GM18520 (cell line): ENCODE data around the gene TMEM45A.
"Not testable (repeated sequence)": the region's sequence is repeated elsewhere in the genome, so short reads cannot be mapped to it uniquely, and the experiment has no call there.

Source experiments
- ATAC-seq: cut with Tn5 transposase; IDR thresholded peaks from one replicate; pipeline ENCODE4 v1.9.1; 2021; ENCODE audit not compliant: unreplicated experiment

The TMEM45A gene

DNA sequence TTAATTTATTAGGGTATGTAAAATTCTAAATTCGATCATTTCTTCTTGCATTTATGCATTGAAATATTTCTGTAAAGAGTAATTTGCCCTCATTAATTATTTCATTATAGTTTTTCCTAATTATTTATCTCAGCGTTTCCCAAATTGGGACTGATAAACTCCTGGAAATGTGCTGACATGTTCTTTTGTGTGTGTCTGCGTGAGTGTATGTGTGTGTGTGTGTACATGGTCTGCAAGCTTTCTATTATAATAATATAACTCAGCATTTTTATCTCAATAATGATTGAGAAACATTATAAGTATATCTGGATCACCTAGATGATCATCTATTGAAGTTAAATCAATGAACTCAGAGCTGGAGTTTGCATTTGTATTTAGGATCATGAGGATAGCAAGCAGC is 38.7 kb downstream of the TMEM45A start:
- no peak for ATAC-seq

DNA sequence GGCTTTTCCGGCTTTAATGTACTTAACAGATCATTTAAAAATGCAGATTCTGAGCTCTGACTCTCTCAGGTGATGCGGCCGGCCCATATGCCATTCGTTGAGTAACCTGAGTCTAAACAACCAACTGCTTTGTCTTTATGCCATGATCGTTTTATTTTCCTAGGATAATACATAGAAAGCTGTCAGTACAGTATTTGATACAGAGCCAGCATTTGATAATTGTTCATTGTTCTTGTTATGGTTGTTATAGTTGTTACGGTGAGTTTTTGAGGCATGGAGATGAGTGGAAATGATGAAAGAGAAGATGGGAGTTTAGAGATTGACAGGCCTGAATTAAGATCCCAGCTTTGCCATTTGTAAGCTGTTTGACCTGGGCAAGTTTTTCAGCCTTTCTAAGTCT is 40.0 kb downstream of the TMEM45A start:
- ATAC-seq, result no peak

DNA sequence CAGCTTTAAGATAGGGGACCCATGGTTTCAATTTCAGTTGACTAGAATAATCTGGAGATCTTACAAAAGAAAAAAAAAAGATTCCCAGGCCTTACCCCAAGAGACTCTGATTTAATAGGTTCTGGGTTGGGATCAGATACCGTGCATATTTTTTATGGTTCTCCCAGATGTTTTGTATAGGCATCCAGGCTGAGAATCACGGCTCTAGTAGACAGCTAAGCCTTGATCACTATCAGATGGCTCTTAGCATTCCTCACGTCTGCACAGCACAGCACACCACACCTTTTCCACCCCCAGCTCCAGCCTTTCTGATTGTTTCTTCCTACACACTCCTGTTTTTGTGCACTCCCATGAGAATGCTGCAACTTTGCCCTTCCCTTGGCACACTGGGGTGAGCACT is 40.8 kb downstream of the TMEM45A start:
- no peak for ATAC-seq

GRCh38 chr3:100535610-100535943 is 43.2 kb downstream of the TMEM45A start:
- no peak for ATAC-seq

- ATAC-seq, result no peak
Observed at GRCh38 chr3:100536093-100536492, 43.7 kb downstream of the TMEM45A start.

- ATAC-seq, result peak; percentile 52
Observed at GRCh38 chr3:100537646-100538338, 45.4 kb downstream of the TMEM45A start.

GRCh38 chr3:100538339-100538706 is 45.9 kb downstream of the TMEM45A start:
- no peak for ATAC-seq

DNA sequence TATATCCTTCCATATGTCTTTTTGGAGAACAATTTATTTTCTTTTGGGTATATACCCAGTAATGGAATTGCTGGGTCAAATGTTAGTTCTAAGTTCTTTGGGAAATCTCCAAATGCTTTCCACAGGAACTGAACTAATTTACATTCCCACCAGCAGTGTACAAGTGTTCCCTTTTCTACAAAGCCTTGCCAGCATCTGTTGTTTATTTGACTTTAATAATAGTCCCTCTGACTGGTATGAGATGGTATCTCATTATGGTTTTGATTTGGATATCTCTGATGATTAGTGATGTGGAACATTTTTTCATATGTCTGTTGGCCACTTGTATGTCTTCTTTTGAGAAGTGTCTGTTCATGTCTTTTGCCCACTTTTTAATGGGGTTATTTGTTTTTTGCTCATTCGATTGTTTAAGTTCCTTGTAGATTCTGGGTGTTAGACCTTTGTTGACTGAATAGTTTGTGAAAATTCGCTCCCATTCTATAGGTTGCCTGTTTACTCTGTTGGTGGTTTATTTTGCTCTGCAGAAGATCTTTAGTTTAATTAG is 48.4 kb downstream of the TMEM45A start:
- no peak for ATAC-seq

DNA sequence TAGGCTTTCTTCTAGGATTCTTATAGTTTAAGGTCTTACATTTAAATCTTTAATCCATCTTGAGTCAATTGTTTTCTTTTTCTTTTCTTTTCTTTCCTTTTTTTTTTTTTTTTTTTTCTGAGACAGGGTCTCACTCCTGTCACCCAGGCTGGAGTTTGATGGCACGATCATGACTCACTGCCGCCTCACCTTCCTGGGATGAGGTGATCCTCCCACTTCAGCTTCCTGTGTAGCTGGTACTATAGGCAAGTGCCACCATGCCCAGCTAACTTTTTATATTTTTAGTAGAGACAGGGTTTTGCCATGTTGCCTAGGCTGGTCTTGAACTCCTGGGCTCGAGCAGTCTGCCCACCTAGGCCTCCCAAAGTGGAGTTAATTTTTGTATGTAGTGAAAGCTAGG is 49.0 kb downstream of the TMEM45A start:
- not testable (repeated sequence) for ATAC-seq

GRCh38 chr3:100545371-100545770 is 53.0 kb downstream of the TMEM45A start:
- no peak for ATAC-seq

DNA sequence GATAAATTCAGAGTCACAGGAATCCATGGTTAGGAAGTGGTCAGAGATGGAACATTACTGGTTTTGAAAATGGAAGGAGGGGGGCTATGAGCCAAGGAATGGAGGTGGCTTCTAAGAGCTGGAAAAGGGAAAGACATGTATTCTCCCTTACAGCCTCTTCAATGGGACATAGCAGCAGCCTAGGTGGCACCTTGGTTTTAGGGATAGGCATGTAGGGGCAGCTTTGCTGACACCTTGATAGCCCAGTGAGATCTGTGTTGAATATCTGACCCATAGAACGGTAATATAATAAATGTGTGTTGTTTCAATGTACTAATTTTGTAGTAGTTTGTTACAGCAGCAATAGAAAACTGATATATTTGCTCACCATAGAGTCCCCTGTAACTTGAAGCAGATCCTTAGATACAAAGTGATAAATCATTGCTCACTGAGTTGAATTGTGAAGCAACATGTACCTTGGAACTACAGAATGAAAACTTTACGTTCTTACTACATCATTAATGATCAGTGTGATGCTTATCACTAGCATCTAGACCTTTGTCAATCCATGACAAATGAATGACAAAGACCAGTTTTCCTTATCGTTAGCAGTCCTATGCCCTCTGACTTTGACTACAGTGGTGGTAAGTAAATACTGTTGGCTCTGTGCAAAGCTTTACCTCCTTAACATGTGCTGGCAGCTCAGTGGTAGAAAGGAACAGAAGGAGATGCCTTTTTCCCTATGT is 53.8 kb downstream of the TMEM45A start:
- ATAC-seq, result no peak

GRCh38 chr3:100548053-100548452 is 55.6 kb downstream of the TMEM45A start:
- no peak for ATAC-seq

GRCh38 chr3:100553618-100554372 is 61.4 kb downstream of the TMEM45A start:
- ATAC-seq, result no peak

DNA sequence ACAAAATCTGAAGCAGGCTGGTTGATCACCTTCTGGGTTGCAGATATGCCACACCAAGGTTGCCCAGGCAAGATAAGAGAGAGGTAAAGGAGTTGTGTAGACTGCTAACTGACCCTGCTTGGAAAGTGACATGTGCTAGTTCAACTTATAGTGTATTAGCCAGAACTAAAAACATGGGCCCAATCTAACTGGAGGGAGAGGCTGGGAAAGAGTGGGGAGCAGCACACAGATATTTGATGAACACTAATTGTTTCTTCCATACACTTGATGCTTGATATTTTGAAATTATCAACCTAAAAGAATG is 61.9 kb downstream of the TMEM45A start:
- no peak for ATAC-seq

DNA sequence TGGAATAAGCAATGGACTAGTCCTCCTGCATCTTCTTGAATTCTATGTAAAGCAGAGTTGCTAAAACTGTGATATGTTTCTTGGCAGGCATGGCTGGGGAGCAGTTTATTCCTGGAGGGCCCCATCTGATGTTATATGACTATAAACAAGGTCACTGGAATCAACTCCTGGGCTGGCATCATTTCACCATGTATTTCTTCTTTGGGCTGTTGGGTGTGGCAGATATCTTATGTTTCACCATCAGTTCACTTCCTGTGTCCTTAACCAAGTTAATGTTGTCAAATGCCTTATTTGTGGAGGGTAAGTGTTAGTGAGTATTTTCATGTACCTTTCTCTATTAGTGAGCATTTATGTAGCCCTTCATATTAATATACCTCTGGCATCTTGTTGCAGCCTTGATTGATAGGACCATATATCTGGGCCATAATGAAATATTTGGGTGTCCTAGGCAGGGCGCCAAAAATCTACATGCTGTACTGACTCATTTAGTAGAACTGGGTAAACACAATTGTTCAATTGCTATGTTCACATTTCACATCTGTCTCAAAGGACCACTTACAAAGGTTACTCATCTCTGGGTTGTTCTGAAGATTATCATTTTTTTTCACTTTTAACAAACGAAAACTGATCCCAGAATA is 64.4 kb downstream of the TMEM45A start:
- no peak for ATAC-seq

DNA sequence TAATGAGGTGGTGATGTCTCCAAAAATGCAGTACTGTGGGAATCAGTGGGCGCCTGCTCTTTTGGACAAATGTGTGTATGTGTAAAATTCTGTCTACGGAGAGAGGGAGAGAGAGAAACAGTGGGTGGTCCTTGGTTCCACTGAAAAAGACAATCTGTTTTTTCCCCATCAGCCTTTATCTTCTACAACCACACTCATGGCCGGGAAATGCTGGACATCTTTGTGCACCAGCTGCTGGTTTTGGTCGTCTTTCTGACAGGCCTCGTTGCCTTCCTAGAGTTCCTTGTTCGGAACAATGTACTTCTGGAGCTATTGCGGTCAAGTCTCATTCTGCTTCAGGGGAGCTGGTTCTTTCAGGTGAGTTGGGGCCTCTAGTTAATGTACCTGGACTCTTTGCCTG is 65.8 kb downstream of the TMEM45A start:
- no peak for ATAC-seq

DNA sequence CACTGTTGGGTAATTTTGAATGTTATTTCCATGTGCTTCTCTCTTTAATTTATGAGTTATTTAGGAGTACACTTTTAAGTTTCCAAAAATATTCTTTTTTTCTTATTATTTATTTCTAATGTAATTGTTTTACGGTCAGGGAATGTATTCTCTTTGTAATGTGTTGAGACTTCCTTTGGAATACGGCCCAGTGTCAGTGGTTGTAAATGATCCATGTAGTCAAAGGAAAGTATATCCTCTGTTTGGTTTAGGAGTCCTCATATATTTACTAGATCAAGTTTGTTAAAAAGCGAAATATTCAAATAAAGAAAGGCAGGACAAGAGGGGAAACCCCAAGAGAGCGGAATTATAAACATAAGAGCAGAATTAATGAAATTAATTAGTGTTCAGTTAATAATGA is 68.0 kb downstream of the TMEM45A start:
- ATAC-seq, result no peak

DNA sequence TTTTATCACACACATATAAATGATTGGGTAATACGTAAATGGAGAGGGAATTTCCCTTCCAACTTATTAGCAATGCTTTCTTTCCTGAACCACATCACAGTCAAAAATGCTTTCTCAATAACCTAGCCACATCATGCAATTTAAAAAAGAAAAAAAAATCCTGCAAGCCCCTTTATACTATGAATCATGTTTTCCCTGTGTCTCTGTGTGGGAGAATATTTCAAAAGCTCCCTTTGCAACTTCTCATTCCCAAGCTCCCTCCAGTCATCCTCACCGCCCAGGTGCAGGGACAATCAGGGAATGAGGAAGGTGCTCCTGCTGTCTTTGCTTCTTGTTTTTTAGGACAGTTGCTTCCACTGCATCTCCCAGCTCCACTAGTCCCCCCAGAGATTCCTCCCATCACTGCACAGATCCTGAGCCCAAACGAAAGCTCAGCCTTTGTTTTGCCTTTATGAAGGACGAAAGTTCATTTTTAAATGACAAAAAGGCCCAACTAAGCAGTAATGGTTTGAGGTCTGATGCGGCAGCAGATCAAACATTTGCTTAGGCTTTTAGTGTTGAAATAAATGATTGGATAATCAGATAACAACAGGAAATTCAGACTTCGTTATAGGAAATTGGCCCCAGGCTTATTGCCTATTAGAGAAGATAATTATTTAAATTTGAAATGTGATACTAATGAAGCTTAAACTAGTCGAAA is 69.2 kb downstream of the TMEM45A start:
- ATAC-seq, result no peak

DNA sequence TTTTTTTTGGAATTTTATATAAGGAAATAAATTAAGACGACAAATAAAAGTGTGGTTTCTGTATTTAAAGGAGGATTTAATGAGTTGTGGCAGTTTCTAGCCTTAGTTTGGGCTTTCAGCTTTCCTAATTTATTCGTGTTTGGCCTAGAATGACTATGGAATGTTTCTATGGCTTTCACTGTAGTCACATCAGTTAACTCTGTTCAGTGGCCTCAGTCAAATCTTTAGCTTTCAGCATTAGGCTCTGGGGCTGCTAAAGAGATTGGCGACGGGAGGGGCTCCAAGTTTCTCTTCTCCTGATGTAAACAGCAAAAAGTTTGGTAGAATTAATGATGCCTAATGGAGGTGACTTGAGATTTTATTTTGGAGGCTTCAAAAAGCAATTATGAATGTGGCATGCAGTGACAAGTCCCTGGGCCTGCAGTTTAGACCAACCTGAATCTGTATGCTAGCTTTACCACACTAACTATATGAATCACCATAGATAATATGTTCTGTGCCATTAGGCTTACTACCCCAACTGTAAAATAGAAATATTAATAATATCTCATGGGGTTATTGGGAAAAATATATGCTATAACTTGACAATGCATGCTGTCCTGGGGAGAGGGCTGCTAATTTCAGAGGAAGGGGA is 69.9 kb downstream of the TMEM45A start:
- ATAC-seq, result no peak

GRCh38 chr3:100563228-100563627 is 70.8 kb downstream of the TMEM45A start:
- no peak for ATAC-seq
